GM10248 (cell line): ENCODE measurements around the gene SHTN1.

Experiments used
- CTCF ChIA-PET: fragments of 300-600 bp; sonication (Branson Sonifier 250); formaldehyde crosslinking; extraction: SDS; loops from one replicate; lab custom pipeline; 2021; ENCODE audit warnings: antibody characterized with exemption; lab: Yijun Ruan, JAX
- POLR2A ChIA-PET: fragments of 350-650 bp; sonication (Branson Sonifier 250); formaldehyde crosslinking; extraction: SDS; loops from one replicate; lab custom pipeline; 2020; ENCODE audit warnings: antibody characterized with exemption; lab: Yijun Ruan, JAX
- DNase-seq: peaks from one replicate; pipeline ENCODE4 v3.0.0; 2012; ENCODE audit errors: extremely low spot score
- CTCF ChIP-seq: IDR thresholded peaks from 2 replicates; pipeline ENCODE4 v1.5.1; 2012; ENCODE audit warnings: mild to moderate bottlenecking, low read depth; ENCODE audit errors: extremely low read depth, missing control alignments, control extremely low read depth

SHTN1 gene

GRCh38 chr10:116835658-116836057, 169.3 kb downstream of the SHTN1 start:
- ChIA-PET POLR2A (no interaction called here), CTCF (interaction anchor here (1.0 to 2.9 kb wide), 5 partner anchors 9 to 339 kb away, joined by 3 to 9 read pairs (median 4); partner anchors contain the start of gene ENO4)
- DNase-seq, result no peak
- TF ChIP-seq CTCF, result no peak

- TF ChIP-seq CTCF, result no peak
- no peak for DNase-seq
- POLR2A ChIA-PET, result no interaction called here
- CTCF ChIA-PET, result no interaction called here
These were observed 170.7 kb downstream of the SHTN1 start for GRCh38 chr10:116833986-116834985.

GRCh38 chr10:116831790-116832189, 173.2 kb downstream of the SHTN1 start:
- no peak for TF ChIP-seq CTCF
- ChIA-PET CTCF (interaction anchor here (1.6 kb wide), 1 partner anchor 44 kb away, joined by 4 read pairs; no protein-coding TSS in a partner anchor), POLR2A (no interaction called here)
- DNase-seq, result no peak
